ENCODE data around the gene PSMG3. TPM values are rescaled to one million over a fixed set of nuclear protein-coding genes. Genes with fewer than 3 reads are reported as not detected.

PSMG3 gene
- total and polyA plus RNA-seq, 2 donors (not counting 3 experiments of a cell fraction or from before 2014, with no cell fraction given) = 25.5 to 49.7 TPM

GRCh38 chr7:1560620-1561031 lies 9.2 kb downstream of the PSMG3 start:
- Histone ChIP-seq H3K27ac (ENCODE audit: insufficient read depth, low read depth, low read length) (no peak overlapping the region), H2AFZ (ENCODE audit: low read depth, low read length) (no peak overlapping the region), H3K4me2 (ENCODE audit: insufficient read depth, low read length) (no peak overlapping the region), H3K4me1 (ENCODE audit: control insufficient read depth, extremely low read depth, insufficient read depth, low read length) (no peaks in the 10 kb centered on the region), H3K4me3 (replicated peaks in 1 of 3; ENCODE audit: insufficient read depth in 1 of 3, low read depth in 1 of 3, low read length in 3 of 3) (no peak overlapping the region), H3K9ac (replicated peaks; ENCODE audit: extremely low read depth, insufficient read depth, low read length) (no peak overlapping the region), H4K20me1 (replicated peaks; ENCODE audit: control insufficient read depth, extremely low read depth, insufficient read depth, low read length) (no peaks in the 10 kb centered on the region), H3K36me3 (ENCODE audit: control insufficient read depth in 2 of 2, extremely low read depth in 1 of 2, insufficient read depth in 2 of 2, low read length in 2 of 2) (no peaks in the 10 kb centered on the region), H3K9me3 (replicated peaks; ENCODE audit: control insufficient read depth, insufficient read depth, low read length) (no peaks in the 10 kb centered on the region), H3K27me3 (ENCODE audit: control insufficient read depth in 2 of 2, insufficient read depth in 2 of 2, low read length in 2 of 2) (no peaks in the 10 kb centered on the region), H3K79me2 (ENCODE audit: control insufficient read depth, insufficient read depth, low read length) (no peaks in the 10 kb centered on the region), H3K9me1 (replicated peaks; ENCODE audit: control insufficient read depth, extremely low read depth, insufficient read depth, low read length) (no peaks in the 10 kb centered on the region)
- no peak for TF ChIP-seq MAX (IDR thresholded peaks at IDR 0.05; ENCODE audit: insufficient read depth, insufficient read length)
- no peak for TF ChIP-seq JUN (IDR thresholded peaks at IDR 0.05; ENCODE audit: borderline replicate concordance, insufficient read depth, insufficient read length, low read depth)
- TF ChIP-seq EZH2 (IDR thresholded peaks at IDR 0.05; ENCODE audit: borderline replicate concordance, low read depth, low read length, severe bottlenecking) = no peak
- no peak for TF ChIP-seq POLR2AphosphoS5 (IDR thresholded peaks at IDR 0.05; ENCODE audit: insufficient read depth, low read depth, low read length)
- TF ChIP-seq GATA2 (IDR thresholded peaks at IDR 0.05; ENCODE audit: insufficient read depth, insufficient read length, low read depth, low read length) = no peak
- TF ChIP-seq, protein P1, sequence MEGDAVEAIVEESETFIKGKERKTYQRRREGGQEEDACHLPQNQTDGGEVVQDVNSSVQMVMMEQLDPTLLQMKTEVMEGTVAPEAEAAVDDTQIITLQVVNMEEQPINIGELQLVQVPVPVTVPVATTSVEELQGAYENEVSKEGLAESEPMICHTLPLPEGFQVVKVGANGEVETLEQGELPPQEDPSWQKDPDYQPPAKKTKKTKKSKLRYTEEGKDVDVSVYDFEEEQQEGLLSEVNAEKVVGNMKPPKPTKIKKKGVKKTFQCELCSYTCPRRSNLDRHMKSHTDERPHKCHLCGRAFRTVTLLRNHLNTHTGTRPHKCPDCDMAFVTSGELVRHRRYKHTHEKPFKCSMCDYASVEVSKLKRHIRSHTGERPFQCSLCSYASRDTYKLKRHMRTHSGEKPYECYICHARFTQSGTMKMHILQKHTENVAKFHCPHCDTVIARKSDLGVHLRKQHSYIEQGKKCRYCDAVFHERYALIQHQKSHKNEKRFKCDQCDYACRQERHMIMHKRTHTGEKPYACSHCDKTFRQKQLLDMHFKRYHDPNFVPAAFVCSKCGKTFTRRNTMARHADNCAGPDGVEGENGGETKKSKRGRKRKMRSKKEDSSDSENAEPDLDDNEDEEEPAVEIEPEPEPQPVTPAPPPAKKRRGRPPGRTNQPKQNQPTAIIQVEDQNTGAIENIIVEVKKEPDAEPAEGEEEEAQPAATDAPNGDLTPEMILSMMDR (IDR thresholded peaks at IDR 0.05; ENCODE audit: extremely low read depth in 1 of 2, insufficient read depth in 1 of 2, low read depth in 1 of 2, low read length in 2 of 2) = no peak
- TF ChIP-seq FOS (IDR thresholded peaks at IDR 0.05; ENCODE audit: borderline replicate concordance, insufficient read depth, low read length) = no peak
- no peak for TF ChIP-seq POLR2A (IDR thresholded peaks at IDR 0.05; ENCODE audit: low read depth, low read length)
- no peak for TF ChIP-seq MYC (IDR thresholded peaks at IDR 0.05; ENCODE audit: low read depth, low read length)
- dilution Hi-C loops (cut with MboI; ENCODE audit: extremely low pct_ligation_motif_present, low sequenced_read_pairs) (no loop called here), intact Hi-C loops (cut with micrococcal nuclease) (no loop called here)
- no TSS peak for BruUV-seq (replicated peaks)
- DNase-seq (ENCODE audit: low read depth, low spot score) = no peak
- no peak for FAIRE-seq
- ChIA-PET POLR2A (no interaction called here), CTCF (no interaction called here)
